Hindlimb muscle (tissue), 1 donor: ENCODE measurements around the gene HMGB1. TPM values are rescaled to one million over a fixed set of nuclear protein-coding genes. Genes with fewer than 3 reads are reported as not detected.
A peak's percentile ranks its signal among the peaks of the same experiment; 100 is the strongest.

Experiments
- DNase-seq: peaks from one replicate; pipeline ENCODE4 v3.0.0-alpha.2; 2013
- polyA plus RNA-seq: library from polyadenylated mRNA; unstranded; fragments of 120-200 nt; gene quantifications from one replicate; pipeline ENCODE4 v1.2.1, GENCODE V29; 2013; ENCODE audit not compliant: insufficient read length

Gene HMGB1
- polyA plus RNA-seq: 366 TPM

DNA sequence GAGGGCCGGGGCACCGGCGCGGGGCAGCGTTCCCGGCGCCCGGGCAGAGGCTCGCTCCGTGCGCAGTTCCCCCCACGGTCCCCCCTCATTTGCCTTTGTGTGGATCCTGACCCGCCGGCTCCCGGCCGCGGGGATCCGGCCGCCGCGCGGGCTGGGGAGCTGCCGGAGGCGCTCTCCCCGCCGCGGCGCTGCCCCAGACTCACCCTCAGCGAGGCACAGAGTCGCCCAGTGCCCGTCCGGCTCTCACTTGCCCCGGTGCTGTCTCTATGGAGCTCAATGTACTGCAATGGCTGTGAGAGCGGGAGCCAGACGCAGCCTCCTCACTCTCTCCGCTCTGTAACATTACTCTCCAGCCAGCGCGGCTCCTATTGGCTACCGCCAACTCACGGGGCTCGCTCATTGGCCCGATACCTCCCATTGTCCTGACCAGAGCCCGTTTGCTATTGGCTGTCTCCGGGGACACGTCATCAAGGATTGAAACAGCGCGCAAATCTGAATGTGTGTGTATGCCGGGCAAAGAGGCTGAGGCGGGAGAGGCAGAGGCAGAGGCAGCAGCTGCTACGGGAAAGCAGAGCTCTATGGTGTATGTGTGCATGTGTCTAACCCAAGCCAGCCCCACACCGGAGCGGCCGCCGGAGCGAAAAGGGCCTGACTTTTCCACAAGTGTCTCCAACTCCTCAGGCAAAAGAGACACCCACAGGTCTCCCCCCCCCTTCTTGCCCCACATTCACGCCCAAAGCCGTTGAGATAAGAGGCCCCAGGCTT lies at the start of gene HMGB1:
Gene HMGB1, minus strand, starts transcription at position 344 of the 765 bp plus-strand sequence. CDS start 2,256 bp downstream, outside the sequence.
- DNase-seq: peak; percentile 98

- no peak for DNase-seq
These were observed 45.2 kb upstream of the HMGB1 start for GRCh38 chr13:30510811-30511371.

DNA sequence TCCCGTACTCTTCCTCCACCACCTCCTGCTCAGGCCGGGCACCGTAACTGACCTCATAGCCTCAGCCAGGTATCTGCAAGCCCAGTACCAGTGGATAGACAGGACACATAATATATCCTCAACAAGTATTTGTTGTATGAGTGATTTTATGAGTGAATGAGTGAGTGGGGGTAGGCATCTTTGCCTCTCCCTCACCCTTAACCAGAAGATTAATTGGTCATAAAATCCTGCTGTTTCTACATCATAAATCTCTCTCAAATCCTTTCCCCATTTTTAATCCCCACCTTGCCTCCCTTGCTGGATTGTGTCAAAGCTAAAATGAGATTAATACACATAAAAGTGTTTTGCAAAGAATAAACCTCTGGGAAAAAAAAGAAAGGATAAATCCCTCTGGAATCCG lies 44.4 kb upstream of the HMGB1 start:
- DNase-seq: no peak

- no peak for DNase-seq
These were observed 43.7 kb upstream of the HMGB1 start for GRCh38 chr13:30509254-30510050.

GRCh38 chr13:30504081-30504480 lies 38.3 kb upstream of the HMGB1 start:
- no peak for DNase-seq

DNA sequence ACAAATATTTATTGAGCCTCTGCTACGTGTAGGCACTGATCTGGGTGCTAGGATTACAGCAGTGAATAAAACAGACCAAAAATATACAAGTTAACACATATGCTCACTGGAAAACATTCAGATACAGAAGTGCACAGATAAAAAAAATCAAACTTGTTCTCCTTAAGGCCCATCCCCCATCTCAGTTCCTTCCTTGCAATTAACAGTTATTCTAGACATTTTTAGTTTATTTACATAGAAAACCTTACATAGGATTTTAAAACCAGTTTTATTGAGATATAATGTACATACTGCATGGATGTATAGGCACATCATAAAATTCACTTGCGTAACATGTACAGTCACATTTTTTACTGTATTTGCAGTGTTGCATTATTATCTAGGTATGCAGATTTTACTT lies 36.5 kb upstream of the HMGB1 start:
- no peak for DNase-seq

GRCh38 chr13:30499338-30499737 lies 33.6 kb upstream of the HMGB1 start:
- no peak for DNase-seq

DNA sequence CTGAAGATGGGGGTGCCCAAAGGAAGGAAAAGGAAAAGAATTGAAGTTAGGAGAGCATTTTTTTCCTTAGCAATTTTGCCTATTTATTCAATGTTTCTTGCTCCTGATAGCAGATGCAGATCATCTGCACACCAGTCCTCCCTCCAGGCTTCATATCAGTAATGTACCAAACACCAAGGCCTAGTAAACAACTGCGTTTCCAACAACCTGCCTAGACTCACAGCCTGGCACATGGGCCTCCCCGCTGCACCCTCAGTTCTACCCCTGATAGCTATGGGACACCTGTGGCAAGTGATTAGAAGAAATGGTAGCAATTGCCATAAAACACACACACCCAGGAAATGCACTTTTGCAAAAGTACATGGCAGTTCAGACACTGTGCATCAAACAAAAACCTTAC lies 30.4 kb upstream of the HMGB1 start:
- DNase-seq: no peak

- no peak for DNase-seq
These were observed 30.0 kb upstream of the HMGB1 start for GRCh38 chr13:30495746-30496145.

DNA sequence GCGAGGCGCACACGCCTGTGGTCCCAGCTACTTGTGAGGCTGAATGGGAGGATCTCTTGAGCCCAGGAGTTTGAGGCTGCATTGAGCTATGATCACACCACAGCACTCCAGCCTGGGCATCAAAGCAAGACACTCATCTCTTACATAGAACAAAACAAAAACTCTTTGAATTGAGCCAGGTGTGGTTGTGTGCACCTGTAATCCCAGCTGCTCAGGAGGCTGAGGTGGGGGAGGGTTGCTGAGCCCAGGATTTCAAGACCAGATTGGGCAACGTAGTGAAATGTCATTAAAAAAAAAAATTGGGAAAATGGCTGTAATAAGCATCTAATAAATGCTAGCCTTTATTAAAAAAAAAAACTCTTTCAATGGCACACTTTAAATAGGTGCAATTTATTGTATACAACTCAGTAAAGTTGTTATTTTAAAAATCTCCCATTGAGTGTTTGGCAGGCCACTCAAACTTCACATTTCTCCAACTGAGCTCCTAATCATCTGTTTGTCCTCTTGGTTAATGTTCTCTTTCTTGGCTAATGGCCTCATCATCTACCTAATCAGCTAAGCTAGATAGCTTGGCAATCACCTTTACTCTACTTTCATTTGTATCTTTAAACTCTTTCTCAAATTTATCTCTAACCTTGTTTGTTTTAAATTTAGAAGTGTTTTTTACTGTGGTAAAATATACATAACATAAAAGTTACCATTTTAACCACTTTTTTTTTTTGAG lies 28.1 kb upstream of the HMGB1 start:
- DNase-seq: no peak

DNA sequence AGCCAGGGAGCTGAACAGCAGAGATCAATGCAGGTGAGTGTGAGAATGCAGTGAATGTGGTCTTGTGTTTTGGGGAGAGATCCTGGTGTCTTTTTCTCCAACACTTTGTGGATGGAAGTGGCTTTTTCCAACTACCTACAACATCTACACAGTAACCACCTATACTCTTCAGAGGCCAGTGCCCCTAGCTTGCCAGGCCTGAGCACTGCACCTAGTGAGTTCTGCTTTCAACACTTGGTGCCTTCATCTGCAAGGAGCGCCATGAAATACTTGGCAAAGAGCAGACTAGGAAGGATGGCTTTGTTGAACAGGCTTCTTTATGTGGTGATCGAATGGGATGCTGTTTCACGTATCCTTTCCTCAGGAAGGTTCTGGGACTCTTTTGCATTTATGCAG lies 21.3 kb upstream of the HMGB1 start:
- DNase-seq: no peak

DNA sequence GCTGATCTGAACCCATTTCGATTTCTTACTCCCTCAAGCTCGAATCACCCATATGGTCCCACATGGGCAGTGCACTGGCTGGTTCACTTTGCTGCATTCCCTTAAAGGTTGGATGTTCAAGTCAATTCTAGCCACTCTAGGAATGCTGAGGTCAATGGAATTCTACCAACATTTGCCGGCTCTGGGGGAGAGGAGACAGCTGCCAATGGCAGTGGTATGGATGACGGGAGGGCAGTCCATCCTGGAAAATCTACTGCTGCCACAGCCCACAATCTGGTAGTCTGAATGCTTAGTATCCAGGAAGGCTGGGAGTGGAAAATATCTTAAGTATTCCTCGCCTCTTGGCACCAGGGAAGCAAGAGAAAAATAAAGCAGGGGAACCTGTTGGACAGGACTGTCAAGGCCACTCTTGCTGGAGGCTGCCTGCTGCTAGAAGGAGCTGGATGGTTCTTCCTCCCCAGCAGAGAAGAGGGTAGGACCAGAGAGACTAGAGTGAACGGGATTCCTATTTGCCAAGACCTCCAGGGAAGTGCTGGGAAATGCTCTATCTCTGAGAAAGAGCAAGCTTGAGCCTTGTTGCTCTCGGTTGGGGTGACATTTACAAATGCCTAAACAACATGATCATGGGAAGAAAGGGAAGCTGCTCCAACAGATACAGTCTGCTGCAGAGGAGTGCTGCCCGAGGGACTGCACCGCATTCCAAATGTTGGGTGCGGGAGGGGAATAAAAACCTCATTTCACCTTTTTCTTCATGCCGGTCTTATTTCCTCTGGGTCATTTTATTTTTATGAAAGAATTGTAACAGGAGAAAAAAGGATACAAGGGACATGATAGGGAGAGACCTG lies 20.7 kb upstream of the HMGB1 start:
- DNase-seq: no peak

DNA sequence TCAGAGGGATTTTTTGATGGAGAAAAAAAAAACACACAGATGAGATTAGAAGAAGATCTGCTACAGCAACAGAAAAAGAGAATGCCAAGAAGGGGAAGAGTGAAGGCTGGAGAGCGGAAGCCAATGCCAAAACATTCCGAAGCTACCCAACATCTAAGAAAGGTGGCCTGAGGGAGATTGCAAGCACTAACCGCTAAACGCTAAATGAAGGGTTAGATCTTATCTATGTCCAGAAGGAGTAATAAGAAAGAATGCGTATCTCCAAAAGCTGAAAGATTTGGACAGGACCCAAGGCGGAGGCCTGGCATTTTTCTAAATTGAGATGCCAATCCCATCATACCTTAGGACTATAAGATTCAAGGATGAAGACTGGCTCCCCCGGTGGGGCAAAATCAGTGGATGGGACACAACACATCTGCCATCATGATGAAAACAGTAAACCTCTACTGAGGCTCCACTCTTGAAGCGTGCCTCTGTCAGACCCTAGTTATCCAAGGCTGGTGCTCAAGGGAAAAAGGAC lies 15.6 kb upstream of the HMGB1 start:
- DNase-seq: no peak

GRCh38 chr13:30480292-30480950 lies 14.7 kb upstream of the HMGB1 start:
- no peak for DNase-seq

GRCh38 chr13:30479883-30480219 lies 14.1 kb upstream of the HMGB1 start:
- no peak for DNase-seq

- DNase-seq: no peak
These were observed 13.6 kb upstream of the HMGB1 start for GRCh38 chr13:30479154-30479882.

GRCh38 chr13:30477346-30478195 lies 11.8 kb upstream of the HMGB1 start:
- no peak for DNase-seq

DNA sequence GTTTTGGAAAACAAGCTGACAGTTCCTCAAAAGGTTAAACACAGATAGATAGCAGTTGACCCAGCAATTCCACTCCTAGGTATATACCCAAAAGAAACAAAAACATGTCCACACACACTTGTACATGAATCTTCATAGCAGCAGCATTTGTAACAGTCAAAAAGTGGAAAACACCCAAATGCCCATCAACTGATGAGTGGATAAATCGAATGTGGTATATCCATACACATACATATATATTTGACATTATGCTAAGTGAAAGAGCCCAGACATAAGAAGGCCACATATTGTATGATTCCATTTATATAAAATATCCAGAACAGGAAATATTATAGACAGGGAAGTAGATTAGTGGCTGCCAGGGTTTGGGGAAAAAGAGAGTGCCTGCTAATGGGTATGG lies 7.9 kb upstream of the HMGB1 start:
- no peak for DNase-seq

GRCh38 chr13:30466841-30467252 lies 1.1 kb upstream of the HMGB1 start:
- DNase-seq: no peak

DNA sequence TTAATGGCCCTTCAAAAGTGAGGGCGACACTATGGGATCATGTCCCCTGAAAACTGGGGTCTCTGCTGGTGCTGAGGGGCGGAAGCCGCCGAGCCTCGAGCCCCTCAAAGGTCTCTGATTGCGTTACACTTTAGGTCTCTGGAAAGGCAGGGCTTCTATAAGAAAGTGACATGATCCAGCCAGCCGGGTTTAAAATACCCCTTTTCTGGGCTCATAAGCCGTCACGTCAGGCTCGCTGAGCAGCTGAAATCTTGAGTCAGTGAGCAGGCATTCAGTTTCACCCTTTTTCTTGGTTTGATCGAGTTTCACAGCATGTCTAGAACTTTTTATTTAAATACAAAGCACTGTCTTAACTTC lies 600 bp upstream of the HMGB1 start:
- no peak for DNase-seq
